PC-3 (cell line): ENCODE data around the gene CABP7. TPM values are rescaled to one million over a fixed set of nuclear protein-coding genes. Genes with fewer than 3 reads are reported as not detected.

Experiments
- ATAC-seq: fragments of 200-7000 bp; cut with Tn5 transposase; 2 replicates; pipeline ENCODE4 v1.9.1; 2020; ENCODE audit warnings: mild to moderate bottlenecking, moderate library complexity
- BruUV-seq: library from RNA; stranded (reverse); fragments of 400-500 nt; replicated peaks from 2 replicates; lab custom pipeline; 2021; lab: Mats Ljungman, UMichigan
- CTCF ChIA-PET: fragments of 300-600 bp; sonication (Branson Sonifier 250); formaldehyde crosslinking; loops from one replicate; lab custom pipeline; 2022; ENCODE audit warnings: antibody characterized with exemption; lab: Charles Lee
- POLR2A ChIA-PET: fragments of 300-600 bp; sonication (Branson Sonifier 250); formaldehyde crosslinking; loops from one replicate; lab custom pipeline; 2022; ENCODE audit warnings: antibody characterized with exemption; ENCODE audit not compliant: unreplicated experiment; lab: Charles Lee
- DNase-seq: peaks from one replicate; pipeline ENCODE4 v3.0.0-alpha.2; 2015
- H2AFZ ChIP-seq: fragments of 300-600 bp; sonication (generic); 2 replicates; pipeline ENCODE4 v1.6.0; 2016; ENCODE audit warnings: antibody characterized with exemption, low read length
- H3F3A ChIP-seq: fragments of 300-600 bp; sonication (generic); one replicate; pipeline ENCODE4 v1.6.0; 2017; ENCODE audit warnings: antibody characterized with exemption, low read length, control low read depth, mild to moderate bottlenecking; ENCODE audit not compliant: unreplicated experiment
- H3K27ac ChIP-seq: fragments of 300-600 bp; sonication (generic); 2 replicates; pipeline ENCODE4 v1.5.1; 2016; ENCODE audit warnings: mild to moderate bottlenecking, low read length
- H3K27me3 ChIP-seq: fragments of 300-600 bp; sonication (generic); 2 replicates; pipeline ENCODE4 v1.6.1; 2016; ENCODE audit warnings: low read length, mixed read lengths
- H3K36me3 ChIP-seq: fragments of 300-600 bp; sonication (generic); 2 replicates; pipeline ENCODE4 v1.6.1; 2016; ENCODE audit warnings: low read depth, mixed run types, low read length, mixed read lengths
- H3K4me1 ChIP-seq: fragments of 300-600 bp; sonication (generic); 2 replicates; pipeline ENCODE4 v1.5.1; 2016; ENCODE audit warnings: low read length; ENCODE audit not compliant: insufficient read depth
- H3K4me2 ChIP-seq: fragments of 300-600 bp; sonication (generic); 2 replicates; pipeline ENCODE4 v1.6.0; 2016; ENCODE audit warnings: low read length
- H3K4me3 ChIP-seq: fragments of 300-600 bp; sonication (generic); 2 replicates; pipeline ENCODE4 v1.5.1; 2016; ENCODE audit warnings: mild to moderate bottlenecking, low read length, mixed read lengths
- H3K79me2 ChIP-seq: fragments of 300-600 bp; sonication (generic); 2 replicates; pipeline ENCODE4 v1.6.1; 2017; ENCODE audit warnings: low read length, mixed read lengths
- H3K9ac ChIP-seq: fragments of 300-600 bp; sonication (generic); 2 replicates; pipeline ENCODE4 v1.6.0; 2016; ENCODE audit warnings: mild to moderate bottlenecking, low read length
- H3K9me2 ChIP-seq: fragments of 300-600 bp; sonication (generic); replicated peaks from 2 replicates; pipeline ENCODE4 v1.6.1; 2016; ENCODE audit warnings: mixed run types, low read length, mixed read lengths
- H3K9me3 ChIP-seq: fragments of 300-600 bp; sonication (generic); 2 replicates; pipeline ENCODE4 v1.6.1; 2016; ENCODE audit warnings: low read length, mixed read lengths
- H4K20me1 ChIP-seq: fragments of 300-600 bp; sonication (generic); 2 replicates; pipeline ENCODE4 v1.6.1; 2016; ENCODE audit warnings: low read length, mixed read lengths
- EZH2 ChIP-seq: fragments of 300-600 bp; sonication (generic); IDR thresholded peaks from one replicate; pipeline ENCODE4 v1.6.1; 2017; ENCODE audit warnings: antibody characterized with exemption, mild to moderate bottlenecking, low read length; ENCODE audit not compliant: unreplicated experiment
- EZH2phosphoT487 ChIP-seq: fragments of 300-600 bp; sonication (generic); IDR thresholded peaks from 2 replicates; pipeline ENCODE4 v1.6.1; 2018; ENCODE audit warnings: mild to moderate bottlenecking, antibody characterized with exemption, low read length, borderline replicate concordance
- intact Hi-C: fragments of 100-400 bp; cut with micrococcal nuclease; formaldehyde crosslinking; loops from 2 replicates; pipeline ENCODE4 v1.9.0; 2023
- total RNA-seq: library from RNA; depleted of rRNA; stranded (reverse); fragments of >200 nt; gene quantifications from 2 replicates; pipeline ENCODE4 v1.2.3, GENCODE V29; 2014
- TF ChIP-seq, protein P1 (sequence below): fragments of 300-600 bp; sonication (generic); conservative IDR thresholded peaks from 2 replicates; pipeline ENCODE4 v1.5.1; 2017; ENCODE audit warnings: antibody characterized with exemption, low read depth, mild to moderate bottlenecking, low read length

Gene CABP7
- total RNA-seq, 1 experiment from 2014 or later, result 0.87 TPM

DNA sequence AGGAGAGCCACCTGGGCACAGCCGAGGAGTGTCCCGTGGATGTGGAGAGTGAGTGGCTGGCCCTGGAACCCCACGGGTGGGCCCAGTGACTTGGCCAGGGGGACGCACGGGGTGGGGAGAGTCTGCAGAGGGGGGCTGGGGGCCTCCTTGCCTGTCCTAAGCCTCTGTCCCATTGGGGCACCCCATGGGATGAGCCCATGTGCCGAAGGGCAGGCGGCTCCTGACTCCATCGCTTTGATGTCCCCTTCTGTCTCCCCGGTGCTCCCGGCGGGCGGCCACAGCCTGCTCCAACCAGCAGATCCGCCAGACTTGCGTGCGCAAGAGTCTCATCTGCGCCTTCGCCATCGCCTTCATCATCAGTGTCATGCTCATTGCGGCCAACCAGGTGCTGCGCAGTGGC is 9.4 kb downstream of the CABP7 start:
- Histone ChIP-seq H4K20me1 (no peaks in the 10 kb centered on the region), H3K4me2 (no peak overlapping the region), H3K36me3 (no peaks in the 10 kb centered on the region), H2AFZ (no peak overlapping the region), H3F3A (no peaks in the 10 kb centered on the region), H3K4me1 (no peaks in the 10 kb centered on the region), H3K9ac (no peak overlapping the region), H3K9me2 (no peaks in the 10 kb centered on the region), H3K27ac (no peak overlapping the region), H3K9me3 (no peaks in the 10 kb centered on the region), H3K27me3 (no peaks in the 10 kb centered on the region), H3K4me3 (no peak overlapping the region), H3K79me2 (no peaks in the 10 kb centered on the region)
- ChIA-PET POLR2A (no interaction called here), CTCF (no interaction called here)
- TF ChIP-seq EZH2 (no peak), EZH2phosphoT487 (no peak)
- TF ChIP-seq, protein P1, sequence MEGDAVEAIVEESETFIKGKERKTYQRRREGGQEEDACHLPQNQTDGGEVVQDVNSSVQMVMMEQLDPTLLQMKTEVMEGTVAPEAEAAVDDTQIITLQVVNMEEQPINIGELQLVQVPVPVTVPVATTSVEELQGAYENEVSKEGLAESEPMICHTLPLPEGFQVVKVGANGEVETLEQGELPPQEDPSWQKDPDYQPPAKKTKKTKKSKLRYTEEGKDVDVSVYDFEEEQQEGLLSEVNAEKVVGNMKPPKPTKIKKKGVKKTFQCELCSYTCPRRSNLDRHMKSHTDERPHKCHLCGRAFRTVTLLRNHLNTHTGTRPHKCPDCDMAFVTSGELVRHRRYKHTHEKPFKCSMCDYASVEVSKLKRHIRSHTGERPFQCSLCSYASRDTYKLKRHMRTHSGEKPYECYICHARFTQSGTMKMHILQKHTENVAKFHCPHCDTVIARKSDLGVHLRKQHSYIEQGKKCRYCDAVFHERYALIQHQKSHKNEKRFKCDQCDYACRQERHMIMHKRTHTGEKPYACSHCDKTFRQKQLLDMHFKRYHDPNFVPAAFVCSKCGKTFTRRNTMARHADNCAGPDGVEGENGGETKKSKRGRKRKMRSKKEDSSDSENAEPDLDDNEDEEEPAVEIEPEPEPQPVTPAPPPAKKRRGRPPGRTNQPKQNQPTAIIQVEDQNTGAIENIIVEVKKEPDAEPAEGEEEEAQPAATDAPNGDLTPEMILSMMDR, result no peak
- no TSS peak for BruUV-seq
- DNase-seq (no peak), ATAC-seq (no peak)
- intact Hi-C loops, result no loop called here

DNA sequence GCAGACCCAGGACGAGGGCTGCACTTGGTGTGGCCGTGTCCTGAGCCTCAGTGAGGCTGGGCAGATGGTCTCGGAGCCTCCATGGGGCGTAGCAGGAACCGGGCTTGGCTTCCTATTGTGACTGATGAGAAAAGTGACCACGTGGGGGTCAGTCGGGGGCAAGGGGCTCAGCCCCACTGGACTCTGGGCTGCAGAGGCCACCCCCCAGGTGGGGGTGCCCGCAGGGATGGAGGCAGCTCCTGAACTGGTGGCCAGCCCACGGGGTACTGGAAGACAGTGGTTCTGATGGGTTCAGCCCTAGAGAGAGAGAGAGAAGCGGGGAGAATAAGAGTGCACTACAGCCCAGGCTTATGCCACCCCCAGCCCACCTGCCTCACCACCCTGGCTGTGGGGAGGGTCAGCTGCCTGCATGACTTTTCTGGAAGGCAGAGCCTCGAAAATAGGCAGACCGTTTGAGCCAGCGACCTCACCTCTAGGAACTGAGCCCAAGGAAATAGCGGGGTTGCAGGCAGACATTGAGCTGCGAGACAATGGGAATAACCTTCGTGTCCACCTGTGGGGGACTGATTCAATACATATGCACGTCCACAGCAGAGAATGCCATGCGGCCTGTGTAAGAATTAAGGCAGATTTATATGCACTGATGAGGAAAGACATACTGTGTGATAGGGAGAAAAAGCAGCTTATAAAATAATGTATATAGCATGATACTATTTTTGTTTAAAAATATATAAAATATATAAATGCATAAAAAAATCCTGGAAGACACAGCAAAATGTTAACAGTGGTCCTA is 11.5 kb downstream of the CABP7 start:
- TF ChIP-seq, protein P1, result no peak
- TF ChIP-seq EZH2phosphoT487 (no peak), EZH2 (no peak)
- no peaks in the 10 kb centered on the region for H3K36me3 ChIP-seq
- no peak for ATAC-seq
- no peak overlapping the region for H2AFZ ChIP-seq
- DNase-seq, result no peak
- H3F3A ChIP-seq, result no peaks in the 10 kb centered on the region
- no peaks in the 10 kb centered on the region for H4K20me1 ChIP-seq
- no peak overlapping the region for H3K4me2 ChIP-seq
- POLR2A ChIA-PET, result no interaction called here
- no peaks in the 10 kb centered on the region for H3K27me3 ChIP-seq
- no peak overlapping the region for H3K4me3 ChIP-seq
- no peak overlapping the region for H3K27ac ChIP-seq
- H3K9me3 ChIP-seq, result no peaks in the 10 kb centered on the region
- no peak overlapping the region for H3K9ac ChIP-seq
- no TSS peak for BruUV-seq
- H3K9me2 ChIP-seq, result no peaks in the 10 kb centered on the region
- H3K79me2 ChIP-seq, result no peaks in the 10 kb centered on the region
- no peaks in the 10 kb centered on the region for H3K4me1 ChIP-seq
- intact Hi-C loops, result no loop called here
- CTCF ChIA-PET, result no interaction called here

DNA sequence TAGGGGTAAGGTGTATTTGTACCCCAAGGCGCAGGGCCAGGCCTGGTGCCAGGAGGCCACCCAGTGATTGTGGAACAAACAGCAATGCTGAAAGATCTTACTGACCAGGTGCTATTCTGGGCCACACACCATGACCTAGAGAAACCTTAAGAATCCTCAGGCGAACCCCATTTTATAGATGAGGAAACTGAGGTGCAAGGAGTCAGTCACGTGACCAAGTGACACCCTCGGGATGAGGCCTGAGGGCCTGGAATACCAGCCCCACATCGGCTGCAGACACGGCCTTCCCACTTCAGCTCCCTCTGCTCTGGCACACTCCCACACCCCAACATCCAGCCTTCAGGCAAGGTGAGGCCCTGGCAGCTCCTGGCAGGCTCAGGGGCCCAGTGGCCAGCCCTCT is 13.1 kb downstream of the CABP7 start:
- no peak for DNase-seq
- H3K9me2 ChIP-seq, result no peaks in the 10 kb centered on the region
- intact Hi-C loops, result no loop called here
- H3K4me3 ChIP-seq, result no peak overlapping the region
- no peak overlapping the region for H3K4me2 ChIP-seq
- ChIA-PET CTCF (no interaction called here), POLR2A (interaction anchor here (0.7 kb wide), 1 partner anchor 34 kb away, joined by 10 read pairs; the partner anchor contains the start of genes UQCR10 and ZMAT5)
- H3K27me3 ChIP-seq, result no peaks in the 10 kb centered on the region
- no peaks in the 10 kb centered on the region for H3F3A ChIP-seq
- H3K27ac ChIP-seq, result no peak overlapping the region
- no peak for ATAC-seq
- no peak overlapping the region for H2AFZ ChIP-seq
- H3K9ac ChIP-seq, result no peak overlapping the region
- H3K36me3 ChIP-seq, result no peaks in the 10 kb centered on the region
- H3K9me3 ChIP-seq, result no peaks in the 10 kb centered on the region
- no peaks in the 10 kb centered on the region for H4K20me1 ChIP-seq
- no peaks in the 10 kb centered on the region for H3K4me1 ChIP-seq
- BruUV-seq, result no TSS peak
- TF ChIP-seq EZH2phosphoT487 (no peak), EZH2 (no peak)
- TF ChIP-seq, protein P1, result no peak
- no peaks in the 10 kb centered on the region for H3K79me2 ChIP-seq
